CD4-positive, CD25-positive, alpha-beta regulatory T cell (primary cell): ENCODE data around the gene GBF1. TPM values are rescaled to one million over a fixed set of nuclear protein-coding genes. Genes with fewer than 3 reads are reported as not detected.
"Not testable (repeated sequence)": the region's sequence is repeated elsewhere in the genome, so short reads cannot be mapped to it uniquely, and the experiment has no call there.

ENCODE experiments used
- ATAC-seq, 2 donors: fragments of 150-1000 bp; cut with Tn5 transposase; one replicate each; pipeline ENCODE4 v1.10.0; 2021; ENCODE audit warnings: low read depth in 2 of 2, moderate number of reproducible peaks in 2 of 2, moderate library complexity in 1 of 2
- DNase-seq, 3 donors: peaks; one replicate each; pipeline versions ENCODE4 v3.0.0 to v3.0.0-alpha.2; 2012 to 2022; ENCODE audit warnings: mixed read lengths in 1 of 3
- H3K27ac ChIP-seq: one replicate; pipeline ENCODE4 v1.7.0; 2013; ENCODE audit warnings: mild to moderate bottlenecking, low read length; ENCODE audit not compliant: insufficient read depth, poor library complexity, severe bottlenecking
- H3K27me3 ChIP-seq: one replicate; pipeline ENCODE4 v1.7.0; 2013; ENCODE audit warnings: low read length; ENCODE audit not compliant: control insufficient read depth, insufficient read depth
- H3K36me3 ChIP-seq: one replicate; pipeline ENCODE4 v1.7.0; 2013; ENCODE audit warnings: mild to moderate bottlenecking, low read length, moderate library complexity; ENCODE audit not compliant: control insufficient read depth, insufficient read depth
- H3K4me1 ChIP-seq: 2 replicates; pipeline ENCODE4 v1.7.0; 2013; ENCODE audit warnings: mild to moderate bottlenecking, low read length; ENCODE audit not compliant: insufficient read depth, control insufficient read depth, poor library complexity, severe bottlenecking
- H3K4me3 ChIP-seq: one replicate; pipeline ENCODE4 v1.7.0; 2013; ENCODE audit warnings: low read depth, mild to moderate bottlenecking, low read length, moderate library complexity
- H3K9me3 ChIP-seq, 2 experiments: 1 replicate in 1 of 2; 2 replicates in 1 of 2; pipeline ENCODE4 v1.7.0; 2013; ENCODE audit warnings: low read length in 2 of 2, mild to moderate bottlenecking in 1 of 2, moderate library complexity in 1 of 2; ENCODE audit not compliant: control insufficient read depth in 2 of 2
- H3K27ac Mint-ChIP-seq, 3 donors: one replicate each; pipeline ENCODE4 v1.8.0; 2020 to 2022; ENCODE audit warnings: mild to moderate bottlenecking in 3 of 3, mixed read lengths in 3 of 3, moderate library complexity in 2 of 3
- H3K27me3 Mint-ChIP-seq: one replicate; pipeline ENCODE4 v1.8.0; 2022; ENCODE audit warnings: mild to moderate bottlenecking, mixed read lengths
- H3K36me3 Mint-ChIP-seq: one replicate; pipeline ENCODE4 v1.8.0; 2020; ENCODE audit warnings: mixed read lengths
- H3K4me1 Mint-ChIP-seq, 4 donors: one replicate each; pipeline ENCODE4 v1.8.0; 2020 to 2022; ENCODE audit warnings: mixed read lengths in 4 of 4, mild to moderate bottlenecking in 1 of 4
- H3K4me3 Mint-ChIP-seq, 4 donors: one replicate each; pipeline ENCODE4 v1.8.0; 2020 to 2022; ENCODE audit warnings: mild to moderate bottlenecking in 4 of 4, mixed read lengths in 4 of 4, moderate library complexity in 3 of 4
- H3K9me3 Mint-ChIP-seq, 7 donors: one replicate each; pipeline ENCODE4 v1.8.0; 2020 to 2022; ENCODE audit warnings: mixed read lengths in 7 of 7, mild to moderate bottlenecking in 3 of 7, moderate library complexity in 2 of 7
- polyA plus RNA-seq, 4 donors: library from polyadenylated mRNA; unstranded; fragments of 300-500 nt; fragmentation: Illumina TruSeq; gene quantifications; one replicate each; pipeline ENCODE4 v1.2.3, GENCODE V29; 2021
- total RNA-seq: library from RNA; stranded (reverse); gene quantifications from one replicate; pipeline ENCODE4 v1.2.3, GENCODE V29; 2022

Gene GBF1
- total and polyA plus RNA-seq, 5 donors from 2014 or later = 8.8 to 45.6 (median 10.0) TPM

DNA sequence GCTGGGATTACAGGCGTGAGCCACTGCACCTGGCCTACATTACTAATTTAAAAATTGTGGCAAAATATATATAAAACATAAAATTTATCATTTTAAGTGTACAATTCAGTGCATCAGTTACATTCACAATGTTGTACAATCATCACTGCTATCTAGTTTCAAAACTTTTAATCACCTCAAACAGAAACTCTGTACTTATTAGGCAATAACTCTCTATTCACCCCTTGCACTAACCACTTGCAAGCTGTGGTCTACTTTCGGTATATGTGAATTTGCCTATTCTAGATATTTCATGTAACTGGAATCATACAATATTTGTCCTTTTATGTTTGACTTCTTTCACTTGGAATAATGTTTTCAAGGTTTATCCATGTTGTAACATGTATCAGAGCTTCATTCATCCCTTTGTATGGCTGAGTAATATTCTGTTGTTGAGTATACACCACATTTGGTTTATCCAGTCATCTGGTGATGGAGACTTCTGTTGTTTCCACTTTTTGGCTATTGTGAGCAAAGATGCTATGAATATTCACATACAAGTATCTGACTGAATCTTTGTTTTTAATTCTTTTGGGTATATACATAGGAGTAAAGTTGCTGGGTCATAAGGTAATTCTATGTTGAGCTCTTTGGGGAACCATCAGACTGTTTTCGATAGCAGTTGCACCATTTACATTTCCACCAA, 33.6 kb upstream of the GBF1 start:
- Histone ChIP-seq H3K9me3 (no peaks in the 10 kb centered on the region), H3K4me1 (no peaks in the 10 kb centered on the region), H3K4me3 (no peak overlapping the region), H3K27me3 (no peaks in the 10 kb centered on the region), H3K36me3 (no peaks in the 10 kb centered on the region), H3K27ac (no peak overlapping the region)
- Mint-ChIP-seq H3K36me3 (no peaks in the 10 kb centered on the region), H3K27ac (no peak overlapping the region), H3K27me3 (peaks cover 10% of the 10 kb centered on the region), H3K9me3 (no peaks in the 10 kb centered on the region), H3K4me1 (no peaks in the 10 kb centered on the region), H3K4me3 (no peak overlapping the region)
- DNase-seq (no peak), ATAC-seq (no peak)

DNA sequence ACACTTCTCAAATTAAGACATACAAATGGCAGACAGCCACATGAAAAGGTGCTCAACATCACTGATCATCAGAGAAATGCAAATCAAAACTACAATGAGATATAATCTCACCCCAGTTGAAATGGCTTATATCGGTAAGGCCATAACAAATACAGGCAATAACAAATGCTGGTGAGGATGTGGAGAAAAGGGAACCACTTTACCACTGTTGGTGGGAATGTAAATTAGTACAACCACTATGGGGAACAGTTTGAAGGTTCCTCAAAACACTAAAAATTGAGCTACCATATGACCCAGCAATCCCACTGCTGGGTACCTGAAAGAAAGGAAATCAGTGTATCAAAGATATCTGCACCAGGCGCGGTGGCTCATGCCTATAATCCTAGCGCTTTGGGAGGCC, 31.7 kb upstream of the GBF1 start:
- not testable (repeated sequence) for H3K4me1 ChIP-seq, H3K27ac Mint-ChIP-seq, ATAC-seq, H3K27ac ChIP-seq, H3K4me1 Mint-ChIP-seq, H3K27me3 Mint-ChIP-seq, H3K27me3 ChIP-seq, DNase-seq, H3K4me3 Mint-ChIP-seq, H3K9me3 ChIP-seq, H3K36me3 ChIP-seq, H3K4me3 ChIP-seq, H3K36me3 Mint-ChIP-seq, H3K9me3 Mint-ChIP-seq

DNA sequence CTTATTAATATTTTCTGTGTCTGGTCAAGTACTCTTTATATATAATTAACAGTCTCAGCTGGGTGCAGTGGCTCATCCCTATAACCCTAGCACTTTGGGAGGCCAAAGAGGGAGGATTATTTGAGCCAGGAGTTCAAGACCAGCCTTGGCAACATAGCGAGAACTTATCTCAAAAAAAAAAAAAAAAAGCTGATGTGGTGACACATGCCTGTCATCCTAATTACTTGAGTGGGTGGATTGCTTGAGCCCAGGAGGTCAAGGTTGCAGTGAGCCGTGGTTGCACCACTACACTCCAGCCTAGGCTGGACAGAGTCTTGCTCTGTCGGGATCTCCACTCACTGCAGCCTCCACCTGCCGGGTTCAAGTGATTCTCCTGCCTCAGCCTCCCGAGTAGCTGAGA, 26.0 kb upstream of the GBF1 start:
- H3K4me3 ChIP-seq = no peak overlapping the region
- Mint-ChIP-seq H3K27ac (no peak overlapping the region), H3K27me3 (peaks cover 31% of the 10 kb centered on the region), H3K36me3 (no peaks in the 10 kb centered on the region), H3K9me3 (no peaks in the 10 kb centered on the region), H3K4me3 (no peak overlapping the region), H3K4me1 (no peaks in the 10 kb centered on the region)
- no peak for ATAC-seq
- H3K27ac ChIP-seq = no peak overlapping the region
- H3K36me3 ChIP-seq = no peaks in the 10 kb centered on the region
- no peaks in the 10 kb centered on the region for H3K4me1 ChIP-seq
- H3K9me3 ChIP-seq = no peaks in the 10 kb centered on the region
- H3K27me3 ChIP-seq = peaks cover 13% of the 10 kb centered on the region
- no peak for DNase-seq

DNA sequence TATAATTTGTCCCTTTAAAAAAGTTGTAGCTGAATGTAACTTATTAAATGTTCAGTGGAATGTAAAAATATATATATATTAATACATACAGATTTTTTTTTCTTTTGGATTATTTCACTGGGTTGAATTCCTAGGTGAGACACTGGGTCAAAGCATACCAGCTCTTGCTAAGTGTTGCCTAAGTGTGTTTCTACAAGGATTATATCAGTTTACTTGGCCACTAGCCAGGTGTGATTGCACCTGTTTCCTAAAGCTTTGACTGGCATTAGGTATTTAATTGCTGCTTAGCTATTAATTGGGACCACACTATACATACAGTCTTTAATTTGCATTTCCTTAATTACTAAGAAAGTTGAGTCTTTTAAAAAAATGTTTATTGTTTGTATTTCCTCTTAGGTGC, 24.7 kb upstream of the GBF1 start:
- no peaks in the 10 kb centered on the region for H3K36me3 Mint-ChIP-seq
- no peak overlapping the region for H3K27ac Mint-ChIP-seq
- Histone ChIP-seq H3K36me3 (no peaks in the 10 kb centered on the region), H3K27ac (no peak overlapping the region), H3K4me1 (peaks cover under 1% of the 10 kb centered on the region), H3K9me3 (no peaks in the 10 kb centered on the region), H3K27me3 (peaks cover 13% of the 10 kb centered on the region), H3K4me3 (no peak overlapping the region)
- H3K27me3 Mint-ChIP-seq = peaks cover 37% of the 10 kb centered on the region
- no peak for DNase-seq
- no peak overlapping the region for H3K4me3 Mint-ChIP-seq
- ATAC-seq = no peak
- H3K9me3 Mint-ChIP-seq = no peaks in the 10 kb centered on the region
- peaks cover 0 to 4% (median 0%) of the 10 kb centered on the region in 4 donors for H3K4me1 Mint-ChIP-seq

DNA sequence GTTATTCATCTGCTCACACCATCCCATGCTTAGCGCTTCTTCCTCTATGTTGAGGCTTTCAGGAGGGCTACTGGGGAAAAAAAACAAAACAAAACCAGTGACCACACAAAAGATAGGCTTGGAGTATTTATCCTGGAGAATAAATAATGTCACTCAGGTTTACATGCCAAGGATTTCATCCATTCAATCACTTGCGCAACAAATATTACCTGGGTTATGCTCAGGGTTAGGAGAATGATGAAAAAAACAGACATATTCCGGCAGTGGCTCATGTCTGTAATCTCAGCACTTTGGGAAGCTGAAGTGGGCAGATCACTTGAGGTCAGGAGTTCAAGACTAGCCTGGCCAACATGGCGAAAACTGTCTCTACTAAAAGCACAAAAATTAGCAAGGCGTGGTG, 22.5 kb upstream of the GBF1 start:
- H3K4me1 Mint-ChIP-seq = peaks cover 0 to 23% (median 10%) of the 10 kb centered on the region in 4 donors
- H3K27ac Mint-ChIP-seq = no peak overlapping the region
- Histone ChIP-seq H3K27ac (no peak overlapping the region), H3K4me3 (no peak overlapping the region), H3K4me1 (peaks cover 11% of the 10 kb centered on the region), H3K9me3 (no peaks in the 10 kb centered on the region), H3K36me3 (no peaks in the 10 kb centered on the region), H3K27me3 (peaks cover 16% of the 10 kb centered on the region)
- H3K9me3 Mint-ChIP-seq = peaks cover 0 to 2% (median 0%) of the 10 kb centered on the region in 7 donors
- H3K36me3 Mint-ChIP-seq = no peaks in the 10 kb centered on the region
- H3K27me3 Mint-ChIP-seq = peaks cover 53% of the 10 kb centered on the region
- DNase-seq (no peak), ATAC-seq (no peak)
- H3K4me3 Mint-ChIP-seq = peak overlapping the region in 1 of 4 donors; percentile 49

DNA sequence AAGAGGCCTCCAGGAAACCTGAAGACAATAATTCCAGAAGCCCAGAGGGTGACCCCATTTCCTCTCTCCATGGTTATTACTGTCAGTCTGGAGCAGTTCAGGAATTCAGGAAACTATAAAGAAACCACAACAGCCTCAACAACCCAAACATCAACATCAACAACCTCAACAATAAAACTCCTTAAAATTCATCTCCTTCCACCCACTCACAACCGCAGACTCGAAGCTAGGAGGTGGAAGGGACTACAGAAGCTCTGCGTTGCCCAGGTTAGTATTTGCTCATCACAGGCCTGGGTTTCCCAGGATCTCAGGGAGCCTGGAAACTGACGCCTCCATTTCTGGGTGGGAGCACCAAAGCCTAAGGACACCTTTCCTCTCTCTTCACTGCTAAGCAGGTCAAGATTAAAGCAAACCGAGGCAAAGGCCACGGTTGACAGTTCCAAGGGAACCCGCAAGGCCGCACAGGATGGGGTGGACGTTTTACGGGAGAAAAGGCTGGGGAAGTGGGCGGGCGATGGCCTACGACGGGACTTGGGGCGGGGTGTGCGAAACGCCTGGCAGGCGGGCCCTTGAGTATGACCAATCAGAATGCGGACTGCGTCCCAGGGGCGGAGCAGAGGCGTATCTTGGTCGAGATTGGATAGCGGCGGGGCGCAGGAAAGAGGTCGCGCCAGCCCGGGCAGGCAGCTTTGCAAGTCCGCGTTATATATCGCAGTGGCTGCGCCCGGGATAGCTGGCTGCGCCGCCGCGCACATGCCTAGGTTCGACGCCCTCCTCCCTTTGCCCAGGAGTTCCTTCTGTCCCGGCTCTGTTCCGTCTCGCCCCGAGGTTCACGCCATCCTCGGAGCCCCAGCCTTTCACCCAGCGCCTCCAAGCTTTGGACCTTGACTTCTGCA, 19.4 kb upstream of the GBF1 start, which contains the start of gene ELOVL3:
Gene ELOVL3 (plus strand): TSS at position 654 of the 896 bp plus-strand sequence. CDS start 250 bp downstream, outside the sequence.
- H3K27me3 Mint-ChIP-seq = peaks cover 69% of the 10 kb centered on the region

DNA sequence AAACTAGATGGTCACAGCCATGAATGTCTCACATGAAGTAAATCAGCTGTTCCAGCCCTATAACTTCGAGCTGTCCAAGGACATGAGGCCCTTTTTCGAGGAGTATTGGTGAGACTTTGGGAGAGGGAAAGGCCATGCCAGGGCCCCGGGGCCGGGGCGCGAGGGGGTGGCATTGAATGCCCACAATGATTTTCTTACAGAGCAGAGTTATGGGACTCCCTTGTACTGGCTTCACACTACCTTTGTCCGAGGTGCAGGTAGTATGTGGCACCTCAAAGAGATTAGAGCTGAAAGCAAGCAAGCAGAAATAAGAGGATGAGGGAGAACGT, 18.8 kb upstream of the GBF1 start:
- peaks cover 68% of the 10 kb centered on the region for H3K27me3 Mint-ChIP-seq
- peak overlapping the region; percentile 26 for H3K4me3 ChIP-seq

More for the DNA sequence above, 19.4 kb upstream of the GBF1 start, which contains the start of gene ELOVL3:
- DNase-seq (peak; percentile 75 to 94 (median 79)), ATAC-seq (peak; percentile 90 to 91)
- H3K36me3 ChIP-seq = no peaks in the 10 kb centered on the region
- Mint-ChIP-seq H3K9me3 (peaks cover 0 to 2% (median 0%) of the 10 kb centered on the region in 7 donors), H3K4me1 (peaks cover 0 to 38% (median 12%) of the 10 kb centered on the region in 4 donors), H3K4me3 (peak within 1 kb of the TSS; percentile 62 to 87 (median 83)), H3K27ac (peak within 1 kb of the TSS in 2 of 3 donors; percentile 56 to 84), H3K36me3 (no peaks in the 10 kb centered on the region)
- peaks cover 22% of the 10 kb centered on the region for H3K4me1 ChIP-seq
- H3K27ac ChIP-seq = no peak within 1 kb of the TSS
- H3K4me3 ChIP-seq = peak within 1 kb of the TSS; percentile 52
- peaks cover 24% of the 10 kb centered on the region for H3K27me3 ChIP-seq
- no peaks in the 10 kb centered on the region for H3K9me3 ChIP-seq

More for the DNA sequence above, 18.8 kb upstream of the GBF1 start:
- Mint-ChIP-seq H3K36me3 (no peaks in the 10 kb centered on the region), H3K4me3 (peak overlapping the region; percentile 62 to 87 (median 83)), H3K27ac (no peak overlapping the region), H3K4me1 (peaks cover 0 to 44% (median 12%) of the 10 kb centered on the region in 4 donors), H3K9me3 (peaks cover 0 to 2% (median 0%) of the 10 kb centered on the region in 7 donors)
- ATAC-seq (no peak), DNase-seq (no peak)
- Histone ChIP-seq H3K27ac (no peak overlapping the region), H3K27me3 (peaks cover 24% of the 10 kb centered on the region), H3K4me1 (peaks cover 28% of the 10 kb centered on the region), H3K36me3 (no peaks in the 10 kb centered on the region), H3K9me3 (no peaks in the 10 kb centered on the region)
